Measurements from ENCODE around the gene GOT2. TPM values are rescaled to one million over a fixed set of nuclear protein-coding genes. Genes with fewer than 3 reads are reported as not detected.

The GOT2 gene
- total and polyA plus RNA-seq, 10 donors: 26.8 to 59.2 (median 41.0) TPM

GRCh38 chr16:58684354-58685083 is 49.6 kb downstream of the GOT2 start, which contains the start of gene SLC38A7:
SLC38A7 (minus strand) TSS chr16:58684770; CDS start chr16:58680126, 4,644 bp downstream.
- intact Hi-C loops (cut with DNase I; ENCODE audit: low total_unique reads): no loop called here
- 6 to 9% (median 7%) methylated on average over 39 to 41 of the region's 41 CpGs for WGBS, 5 donors
- peaks cover 11 to 33% (median 26%) of the 10 kb centered on the region in 6 donors for H3K4me1 ChIP-seq
- TF ChIP-seq POLR2AphosphoS5 (IDR thresholded peaks at IDR 0.05) (peak; percentile 80 to 83 (median 80)), POLR2A (IDR thresholded peaks at IDR 0.05) (no peak)
- TF ChIP-seq, protein P1, sequence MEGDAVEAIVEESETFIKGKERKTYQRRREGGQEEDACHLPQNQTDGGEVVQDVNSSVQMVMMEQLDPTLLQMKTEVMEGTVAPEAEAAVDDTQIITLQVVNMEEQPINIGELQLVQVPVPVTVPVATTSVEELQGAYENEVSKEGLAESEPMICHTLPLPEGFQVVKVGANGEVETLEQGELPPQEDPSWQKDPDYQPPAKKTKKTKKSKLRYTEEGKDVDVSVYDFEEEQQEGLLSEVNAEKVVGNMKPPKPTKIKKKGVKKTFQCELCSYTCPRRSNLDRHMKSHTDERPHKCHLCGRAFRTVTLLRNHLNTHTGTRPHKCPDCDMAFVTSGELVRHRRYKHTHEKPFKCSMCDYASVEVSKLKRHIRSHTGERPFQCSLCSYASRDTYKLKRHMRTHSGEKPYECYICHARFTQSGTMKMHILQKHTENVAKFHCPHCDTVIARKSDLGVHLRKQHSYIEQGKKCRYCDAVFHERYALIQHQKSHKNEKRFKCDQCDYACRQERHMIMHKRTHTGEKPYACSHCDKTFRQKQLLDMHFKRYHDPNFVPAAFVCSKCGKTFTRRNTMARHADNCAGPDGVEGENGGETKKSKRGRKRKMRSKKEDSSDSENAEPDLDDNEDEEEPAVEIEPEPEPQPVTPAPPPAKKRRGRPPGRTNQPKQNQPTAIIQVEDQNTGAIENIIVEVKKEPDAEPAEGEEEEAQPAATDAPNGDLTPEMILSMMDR (IDR thresholded peaks at IDR 0.05 in 8 of 11, conservative IDR thresholded peaks at IDR 0.05 in 3 of 11): no peak
- DNase-seq: peak; percentile 94
- peak within 1 kb of the TSS; percentile 66 to 95 (median 84) for H3K4me3 ChIP-seq
- peak within 1 kb of the TSS in 7 of 8 donors; percentile 48 to 85 (median 75) for H3K27ac ChIP-seq
- H3K36me3 ChIP-seq: peaks cover 0 to 22% (median 3%) of the 10 kb centered on the region in 6 donors
- H3K27me3 ChIP-seq (replicated peaks in 1 of 7): no peaks in the 10 kb centered on the region
- no peaks in the 10 kb centered on the region for H3K9me3 ChIP-seq

DNA sequence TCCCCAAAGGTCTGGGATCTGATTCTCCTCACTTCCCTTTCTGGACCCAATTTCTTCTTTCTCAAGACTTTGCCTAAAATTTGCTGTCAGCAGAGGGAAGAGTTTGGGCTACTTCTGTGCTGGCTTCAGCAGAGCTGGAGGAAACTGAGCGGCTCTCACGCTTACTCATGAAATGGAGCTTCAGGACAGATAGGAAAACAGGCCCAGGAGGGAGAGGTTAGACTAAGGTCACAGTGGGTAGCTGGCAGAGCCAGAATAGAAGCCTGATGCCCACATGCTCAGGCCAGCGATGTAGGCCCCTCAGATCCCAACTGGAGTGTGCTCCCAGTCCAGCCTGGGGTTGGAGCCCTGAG is 50.1 kb downstream of the GOT2 start:
- H3K4me1 ChIP-seq: peaks cover 11 to 33% (median 26%) of the 10 kb centered on the region in 6 donors
- H3K36me3 ChIP-seq: peaks cover 0 to 27% (median 5%) of the 10 kb centered on the region in 6 donors
- TF ChIP-seq POLR2A (IDR thresholded peaks at IDR 0.05) (no peak), POLR2AphosphoS5 (IDR thresholded peaks at IDR 0.05) (no peak)
- TF ChIP-seq, protein P1 (IDR thresholded peaks at IDR 0.05 in 8 of 11, conservative IDR thresholded peaks at IDR 0.05 in 3 of 11): no peak
- no peak for DNase-seq
- intact Hi-C loops (cut with DNase I; ENCODE audit: low total_unique reads): no loop called here
- H3K27ac ChIP-seq: peak overlapping the region in 7 of 8 donors; percentile 48 to 85 (median 75)
- peak overlapping the region; percentile 66 to 95 (median 84) for H3K4me3 ChIP-seq
- no peaks in the 10 kb centered on the region for H3K27me3 ChIP-seq (replicated peaks in 1 of 7)
- H3K9me3 ChIP-seq: no peaks in the 10 kb centered on the region
- WGBS, 5 donors: 6 to 21% (median 16%) methylated on average over 3 of the region's 3 CpGs

- no peaks in the 10 kb centered on the region for H3K27me3 ChIP-seq (replicated peaks in 1 of 7)
- H3K27ac ChIP-seq: no peak overlapping the region
- peaks cover 11 to 29% (median 23%) of the 10 kb centered on the region in 6 donors for H3K4me1 ChIP-seq
- DNase-seq: no peak
- TF ChIP-seq, protein P1 (IDR thresholded peaks at IDR 0.05 in 8 of 11, conservative IDR thresholded peaks at IDR 0.05 in 3 of 11): no peak
- TF ChIP-seq POLR2AphosphoS5 (IDR thresholded peaks at IDR 0.05): peak in 1 of 3 donors; percentile 35
- no peak overlapping the region for H3K4me3 ChIP-seq
- intact Hi-C loops (cut with DNase I; ENCODE audit: low total_unique reads): no loop called here
- WGBS, 5 donors: 89 to 96% (median 95%) methylated on average over 16 of the region's 16 CpGs
- peaks cover 0 to 68% (median 29%) of the 10 kb centered on the region in 6 donors for H3K36me3 ChIP-seq
- no peaks in the 10 kb centered on the region for H3K9me3 ChIP-seq
Measured at GRCh38 chr16:58679763-58680162, 54.4 kb downstream of the GOT2 start.

DNA sequence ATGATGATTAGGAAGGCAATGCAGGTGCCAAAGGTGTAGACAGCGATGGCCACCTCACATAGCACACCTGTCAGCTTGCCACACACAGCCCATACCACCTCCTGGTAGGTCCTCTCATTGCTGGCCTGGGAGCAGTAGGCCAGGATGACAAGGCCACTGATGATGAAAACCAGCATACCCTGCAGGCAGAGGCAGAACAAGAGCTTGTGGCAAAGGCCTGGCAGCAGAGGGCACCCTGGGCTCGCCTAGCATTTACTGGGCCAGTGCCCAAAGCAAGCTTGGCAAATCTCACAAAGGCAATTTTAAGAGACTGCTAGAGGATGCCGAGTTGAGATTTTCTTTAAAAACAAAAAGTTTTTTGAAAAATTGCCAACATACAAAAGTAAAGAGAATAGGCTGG is 55.4 kb downstream of the GOT2 start:
- H3K4me1 ChIP-seq: peaks cover 6 to 19% (median 15%) of the 10 kb centered on the region in 6 donors
- WGBS, 5 donors: 85 to 96% (median 92%) methylated on average over 2 to 3 of the region's 3 CpGs
- no peaks in the 10 kb centered on the region for H3K27me3 ChIP-seq (replicated peaks in 1 of 7)
- no peak overlapping the region for H3K4me3 ChIP-seq
- DNase-seq: no peak
- H3K36me3 ChIP-seq: peaks cover 0 to 78% (median 29%) of the 10 kb centered on the region in 6 donors
- H3K27ac ChIP-seq: no peak overlapping the region
- intact Hi-C loops (cut with DNase I; ENCODE audit: low total_unique reads): no loop called here
- TF ChIP-seq POLR2A (IDR thresholded peaks at IDR 0.05): no peak
- no peak for TF ChIP-seq POLR2AphosphoS5 (IDR thresholded peaks at IDR 0.05)
- TF ChIP-seq, protein P1 (IDR thresholded peaks at IDR 0.05 in 8 of 11, conservative IDR thresholded peaks at IDR 0.05 in 3 of 11): no peak
- no peaks in the 10 kb centered on the region for H3K9me3 ChIP-seq

Data from spleen (tissue), 11 donors.